ENCODE data around the gene NELFCD. TPM values are rescaled to one million over a fixed set of nuclear protein-coding genes. Genes with fewer than 3 reads are reported as not detected.
"Not testable (repeated sequence)": the region's sequence is repeated elsewhere in the genome, so short reads cannot be mapped to it uniquely, and the experiment has no call there.

NELFCD gene
- total RNA-seq, 1 experiment from 2014 or later = 179 TPM

- no peak for DNase-seq
- intact Hi-C loops (cut with micrococcal nuclease; ENCODE audit: unreplicated experiment) = no loop called here
- Mint-ChIP-seq H3K27ac (ENCODE audit: unreplicated experiment) (no peak overlapping the region), H3K9me3 (ENCODE audit: low read depth, unreplicated experiment) (no peaks in the 10 kb centered on the region), H3K4me3 (ENCODE audit: low read depth, unreplicated experiment) (peak overlapping the region; percentile 78), H3K27me3 (ENCODE audit: unreplicated experiment) (no peaks in the 10 kb centered on the region), H3K4me1 (ENCODE audit: low read depth, unreplicated experiment) (peaks cover 52% of the 10 kb centered on the region), H3K36me3 (ENCODE audit: insufficient read depth, unreplicated experiment) (peaks cover 41% of the 10 kb centered on the region)
- TF ChIP-seq CTCF (IDR thresholded peaks at IDR 0.05; ENCODE audit: unreplicated experiment) = no peak
- CTCF ChIA-PET = interaction anchor here (0.7 to 1.2 kb wide), 2 partner anchors 16 to 30 kb away, joined by 3 to 7 read pairs; no protein-coding TSS in a partner anchor
- BruUV-seq (replicated peaks) = no TSS peak
Measured at GRCh38 chr20:59008715-59009336, 27.8 kb downstream of the NELFCD start.

GRCh38 chr20:59010321-59010994 is 29.4 kb downstream of the NELFCD start:
- TF ChIP-seq CTCF (IDR thresholded peaks at IDR 0.05; ENCODE audit: unreplicated experiment) = no peak
- BruUV-seq (replicated peaks) = no TSS peak

GRCh38 chr20:59010995-59011873 is 30.2 kb downstream of the NELFCD start:
- CTCF ChIA-PET = interaction anchor here (0.6 to 0.7 kb wide), 3 partner anchors 353 to 1315 kb away, joined by 3 to 13 read pairs (median 5); no protein-coding TSS in a partner anchor
- peak; percentile 73 for DNase-seq
- peak overlapping the region; percentile 4 for H3K4me3 Mint-ChIP-seq (ENCODE audit: low read depth, unreplicated experiment)
- H3K27me3 Mint-ChIP-seq (ENCODE audit: unreplicated experiment) = no peaks in the 10 kb centered on the region
- BruUV-seq (replicated peaks) = no TSS peak
- intact Hi-C loops (cut with micrococcal nuclease; ENCODE audit: unreplicated experiment) = no loop called here
- no peaks in the 10 kb centered on the region for H3K9me3 Mint-ChIP-seq (ENCODE audit: low read depth, unreplicated experiment)
- peaks cover 40% of the 10 kb centered on the region for H3K4me1 Mint-ChIP-seq (ENCODE audit: low read depth, unreplicated experiment)
- H3K27ac Mint-ChIP-seq (ENCODE audit: unreplicated experiment) = peak overlapping the region; percentile 60
- TF ChIP-seq CTCF (IDR thresholded peaks at IDR 0.05; ENCODE audit: unreplicated experiment) = no peak
- H3K36me3 Mint-ChIP-seq (ENCODE audit: insufficient read depth, unreplicated experiment) = peaks cover 28% of the 10 kb centered on the region

More at GRCh38 chr20:59010321-59010994, 29.4 kb downstream of the NELFCD start:
- H3K9me3 Mint-ChIP-seq (ENCODE audit: low read depth, unreplicated experiment) = no peaks in the 10 kb centered on the region
- intact Hi-C loops (cut with micrococcal nuclease; ENCODE audit: unreplicated experiment) = no loop called here
- peak overlapping the region; percentile 60 for H3K27ac Mint-ChIP-seq (ENCODE audit: unreplicated experiment)
- no peak for DNase-seq
- peaks cover 43% of the 10 kb centered on the region for H3K4me1 Mint-ChIP-seq (ENCODE audit: low read depth, unreplicated experiment)
- CTCF ChIA-PET = interaction anchor here (0.7 to 0.8 kb wide), 2 partner anchors 20 to 354 kb away, joined by 4 to 13 read pairs; no protein-coding TSS in a partner anchor
- H3K4me3 Mint-ChIP-seq (ENCODE audit: low read depth, unreplicated experiment) = peak overlapping the region; percentile 4
- no peaks in the 10 kb centered on the region for H3K27me3 Mint-ChIP-seq (ENCODE audit: unreplicated experiment)
- peaks cover 35% of the 10 kb centered on the region for H3K36me3 Mint-ChIP-seq (ENCODE audit: insufficient read depth, unreplicated experiment)

- H3K9me3 Mint-ChIP-seq (ENCODE audit: low read depth, unreplicated experiment); H3K27ac Mint-ChIP-seq (ENCODE audit: unreplicated experiment); DNase-seq; H3K27me3 Mint-ChIP-seq (ENCODE audit: unreplicated experiment); intact Hi-C loops (cut with micrococcal nuclease; ENCODE audit: unreplicated experiment); BruUV-seq (replicated peaks); H3K4me3 Mint-ChIP-seq (ENCODE audit: low read depth, unreplicated experiment): not testable (repeated sequence)
- peaks cover 23% of the 10 kb centered on the region for H3K36me3 Mint-ChIP-seq (ENCODE audit: insufficient read depth, unreplicated experiment)
- H3K4me1 Mint-ChIP-seq (ENCODE audit: low read depth, unreplicated experiment) = peaks cover 46% of the 10 kb centered on the region
- CTCF ChIA-PET = interaction anchor here (0.6 kb wide), 2 partner anchors 1292 to 1316 kb away, joined by 3 to 5 read pairs; no protein-coding TSS in a partner anchor
Measured at GRCh38 chr20:59011874-59012157, 30.8 kb downstream of the NELFCD start.

Data from Calu3 (cell line).